H9 (cell line): ENCODE results near the gene MUSTN1. TPM values are rescaled to one million over a fixed set of nuclear protein-coding genes. Genes with fewer than 3 reads are reported as not detected.

Source experiments
- DNase-seq: peaks from one replicate; pipeline ENCODE4 v3.0.0-alpha.2; 2017
- H2AFZ ChIP-seq: one replicate; pipeline ENCODE4 v1.6.1; 2013; ENCODE audit warnings: mild to moderate bottlenecking, low read length, control low read depth, moderate library complexity
- H2AK5ac ChIP-seq: 2 replicates; pipeline ENCODE4 v1.6.1; 2013; ENCODE audit warnings: low read length, control low read depth, mixed read lengths; ENCODE audit not compliant: insufficient read length
- H2BK120ac ChIP-seq: one replicate; pipeline ENCODE4 v1.6.1; 2013; ENCODE audit warnings: low read depth, mild to moderate bottlenecking, low read length, control low read depth, inconsistent platforms; ENCODE audit not compliant: poor library complexity, severe bottlenecking
- H2BK12ac ChIP-seq: 2 replicates; pipeline ENCODE4 v1.6.1; 2013; ENCODE audit warnings: low read length, control low read depth, mixed read lengths, low read depth; ENCODE audit not compliant: insufficient read length
- H2BK15ac ChIP-seq: 2 replicates; pipeline ENCODE4 v1.6.1; 2013; ENCODE audit warnings: low read depth, low read length, control low read depth
- H2BK20ac ChIP-seq: one replicate; pipeline ENCODE4 v1.6.1; 2013; ENCODE audit warnings: low read depth, mild to moderate bottlenecking, low read length, control low read depth, inconsistent platforms; ENCODE audit not compliant: poor library complexity, severe bottlenecking
- H2BK5ac ChIP-seq: 2 replicates; pipeline ENCODE4 v1.6.1; 2013; ENCODE audit warnings: low read length, control low read depth, mixed read lengths; ENCODE audit not compliant: insufficient read length
- H3K14ac ChIP-seq: 2 replicates; pipeline ENCODE4 v1.6.1; 2013; ENCODE audit warnings: low read length, control low read depth; ENCODE audit not compliant: insufficient read depth
- H3K18ac ChIP-seq: 2 replicates; pipeline ENCODE4 v1.6.1; 2013; ENCODE audit warnings: low read depth, mild to moderate bottlenecking, mixed read lengths, low read length, control low read depth; ENCODE audit not compliant: insufficient read length
- H3K23ac ChIP-seq: 2 replicates; pipeline ENCODE4 v1.6.1; 2013; ENCODE audit warnings: low read length, control low read depth, mixed read lengths, low read depth; ENCODE audit not compliant: insufficient read length
- H3K23me2 ChIP-seq: 2 replicates; pipeline ENCODE4 v1.6.1; 2013; ENCODE audit warnings: low read depth, mild to moderate bottlenecking, mixed read lengths, low read length, control low read depth; ENCODE audit not compliant: insufficient read length, poor library complexity, severe bottlenecking
- H3K27ac ChIP-seq: 2 replicates; pipeline ENCODE4 v1.5.1; 2013; ENCODE audit warnings: low read length, control low read depth, mixed read lengths, low read depth; ENCODE audit not compliant: insufficient read length
- H3K27me3 ChIP-seq: 2 replicates; pipeline ENCODE4 v1.6.1; 2013; ENCODE audit warnings: low read length, control low read depth, inconsistent platforms; ENCODE audit not compliant: insufficient read depth
- H3K4ac ChIP-seq: 2 replicates; pipeline ENCODE4 v1.6.1; 2013; ENCODE audit warnings: low read depth, mild to moderate bottlenecking, control low read depth, inconsistent platforms, low read length, moderate library complexity
- H3K4me1 ChIP-seq: 2 replicates; pipeline ENCODE4 v1.6.1; 2013; ENCODE audit warnings: low read length, control low read depth, inconsistent platforms; ENCODE audit not compliant: insufficient read depth
- H3K4me2 ChIP-seq: 2 replicates; pipeline ENCODE4 v1.6.1; 2013; ENCODE audit warnings: low read length, control low read depth, mixed read lengths; ENCODE audit not compliant: insufficient read length, insufficient read depth
- H3K56ac ChIP-seq: 2 replicates; pipeline ENCODE4 v1.6.1; 2013; ENCODE audit warnings: low read depth, mild to moderate bottlenecking, mixed read lengths, low read length, control low read depth; ENCODE audit not compliant: insufficient read length
- H3K79me1 ChIP-seq: 2 replicates; pipeline ENCODE4 v1.6.1; 2013; ENCODE audit warnings: low read depth, mild to moderate bottlenecking, moderate library complexity, low read length, control low read depth, inconsistent platforms; ENCODE audit not compliant: insufficient read depth, poor library complexity, severe bottlenecking
- H3K79me2 ChIP-seq: 2 replicates; pipeline ENCODE4 v1.6.1; 2013; ENCODE audit warnings: low read length, control low read depth, inconsistent platforms; ENCODE audit not compliant: insufficient read depth
- H3K9ac ChIP-seq: 2 replicates; pipeline ENCODE4 v1.6.1; 2013; ENCODE audit warnings: low read length, control low read depth, mixed read lengths; ENCODE audit not compliant: insufficient read length; ENCODE audit errors: extremely low read depth
- H3K9me3 ChIP-seq: one replicate; pipeline ENCODE4 v1.6.1; 2013; ENCODE audit warnings: low read depth, low read length, inconsistent platforms; ENCODE audit not compliant: control insufficient read depth
- H3T11ph ChIP-seq: one replicate; pipeline ENCODE4 v1.6.1; 2013; ENCODE audit warnings: mild to moderate bottlenecking, low read length, control low read depth, inconsistent platforms
- H4K20me1 ChIP-seq: one replicate; pipeline ENCODE4 v1.6.1; 2013; ENCODE audit not compliant: control insufficient read depth, insufficient read length, insufficient read depth
- H4K5ac ChIP-seq: 2 replicates; pipeline ENCODE4 v1.6.1; 2013; ENCODE audit warnings: low read depth, mild to moderate bottlenecking, mixed read lengths, low read length, control low read depth; ENCODE audit not compliant: insufficient read length
- H4K8ac ChIP-seq: replicated peaks from 2 replicates; pipeline ENCODE4 v1.6.1; 2013; ENCODE audit warnings: low read length, control low read depth, mixed read lengths, low read depth; ENCODE audit not compliant: insufficient read length
- H4K91ac ChIP-seq: 2 replicates; pipeline ENCODE4 v1.6.1; 2013; ENCODE audit warnings: low read depth, mild to moderate bottlenecking, moderate library complexity, mixed read lengths, low read length, control low read depth; ENCODE audit not compliant: insufficient read length
- H3K27ac Mint-ChIP-seq, 3 experiments: 2 replicates in 2 of 3; 3 replicates in 1 of 3; pipeline ENCODE4 v1.8.0; 2020 to 2021; ENCODE audit warnings: mixed read lengths in 3 of 3, mild to moderate bottlenecking in 1 of 3, moderate library complexity in 1 of 3
- H3K27me3 Mint-ChIP-seq: 2 replicates; pipeline ENCODE4 v1.8.0; 2021; ENCODE audit warnings: low read depth, mild to moderate bottlenecking, moderate library complexity, mixed read lengths
- H3K36me3 Mint-ChIP-seq, 3 experiments: 2 replicates in 2 of 3; 3 replicates in 1 of 3; pipeline ENCODE4 v1.8.0; 2020 to 2021; ENCODE audit warnings: low read depth in 3 of 3, mixed read lengths in 3 of 3; ENCODE audit not compliant: insufficient read depth in 1 of 3
- H3K4me1 Mint-ChIP-seq, 2 experiments: 2 replicates each; pipeline ENCODE4 v1.8.0; 2020; ENCODE audit warnings: mixed read lengths in 2 of 2
- H3K4me3 Mint-ChIP-seq, 2 experiments: 2 replicates in 1 of 2; 3 replicates in 1 of 2; pipeline ENCODE4 v1.8.0; 2020 to 2021; ENCODE audit warnings: mild to moderate bottlenecking in 2 of 2, mixed read lengths in 2 of 2, moderate library complexity in 1 of 2
- H3K9me3 Mint-ChIP-seq, 2 experiments: 2 replicates in 1 of 2; 3 replicates in 1 of 2; pipeline ENCODE4 v1.8.0; 2020; ENCODE audit warnings: mild to moderate bottlenecking in 2 of 2, mixed read lengths in 2 of 2, moderate library complexity in 1 of 2
- CTCF ChIP-seq: fragments of 200-600 bp; sonication (generic); conservative IDR thresholded peaks from 3 replicates; pipeline ENCODE4 v1.8.0; 2021; ENCODE audit warnings: antibody characterized with exemption, mild to moderate bottlenecking
- WGBS: extraction: QIAGEN DNeasy Blood & Tissue Kit; methylation state at CpG from one replicate; pipeline ENCODE4 v1.1.7; 2013; ENCODE audit warnings: missing lambda C conversion rate, low lambda C conversion rate, mixed read lengths; ENCODE audit not compliant: insufficient read length; ENCODE audit errors: extremely low coverage; 5-methylcytosine and 5-hydroxymethylcytosine counted together
- total RNA-seq: library from RNA; stranded (reverse); gene quantifications from 2 replicates; pipeline ENCODE4 v1.2.1, GENCODE V29; 2021

The MUSTN1 gene
- total RNA-seq, 1 experiment from 2014 or later: 0.72 TPM

DNA sequence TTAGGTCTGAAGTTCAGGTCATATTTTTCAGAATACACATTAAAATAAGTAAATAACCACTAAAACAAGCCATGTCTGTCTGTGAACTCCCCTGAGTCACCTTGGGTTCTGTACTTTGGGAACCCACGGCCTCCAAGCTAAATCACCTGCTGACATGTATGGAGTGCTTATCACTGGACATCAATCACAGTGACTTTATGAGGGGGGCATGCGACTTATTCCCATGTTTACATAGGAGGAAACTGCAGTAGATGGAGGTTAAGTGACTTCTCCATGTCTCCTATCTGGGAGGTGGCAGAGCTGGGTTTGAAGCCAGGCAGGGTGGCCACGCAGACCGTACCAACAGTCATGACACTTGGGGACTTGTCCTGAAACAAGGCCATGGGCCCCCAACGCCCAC lies 12.5 kb downstream of the MUSTN1 start:
- no peak overlapping the region for H2BK20ac ChIP-seq
- 0 out of 2 replicates have a peak, but pooled peaks cover 4% of the 10 kb centered on the region for H3K4me1 ChIP-seq
- no peak overlapping the region for H4K91ac ChIP-seq
- Mint-ChIP-seq H3K4me1 (peaks cover 12 to 15% of the 10 kb centered on the region in 2 experiments), H3K4me3 (no peak overlapping the region), H3K27ac (no peak overlapping the region), H3K27me3 (no peaks in the 10 kb centered on the region), H3K36me3 (no peaks in the 10 kb centered on the region; a peak in 1 of 7 replicates), H3K9me3 (no peaks in the 10 kb centered on the region)
- no peaks in the 10 kb centered on the region for H3K79me1 ChIP-seq
- H3K23me2 ChIP-seq: no peaks in the 10 kb centered on the region
- no peak overlapping the region for H2BK15ac ChIP-seq
- no peaks in the 10 kb centered on the region for H3K79me2 ChIP-seq
- no peak overlapping the region for H3T11ph ChIP-seq
- H3K9me3 ChIP-seq: no peaks in the 10 kb centered on the region
- H3K56ac ChIP-seq: no peak overlapping the region
- no peak overlapping the region for H3K9ac ChIP-seq
- no peak overlapping the region for H3K27ac ChIP-seq
- no peak overlapping the region for H3K23ac ChIP-seq
- no peak overlapping the region for H2BK5ac ChIP-seq
- no peak overlapping the region for H3K14ac ChIP-seq
- no peak overlapping the region for H4K5ac ChIP-seq
- H2BK12ac ChIP-seq: no peak overlapping the region
- WGBS: no CpG with 5 or more reads among the region's 5 CpGs
- no peak overlapping the region for H4K8ac ChIP-seq
- no peak for TF ChIP-seq CTCF
- no peaks in the 10 kb centered on the region for H3K27me3 ChIP-seq
- H2AK5ac ChIP-seq: no peak overlapping the region
- H3K18ac ChIP-seq: no peak overlapping the region
- no peak overlapping the region for H2AFZ ChIP-seq
- H3K4me2 ChIP-seq: no peak overlapping the region
- no peak overlapping the region for H2BK120ac ChIP-seq
- no peaks in the 10 kb centered on the region for H4K20me1 ChIP-seq
- DNase-seq: no peak
- H3K4ac ChIP-seq: no peak overlapping the region
